Stimulated activated CD8-positive, alpha-beta memory T cell treated with anti-CD3 and anti-CD28 coated beads, Interleukin-15, amount 100 ng/mL, for 24 hours (primary cell): ENCODE measurements around the gene KLHL22.

Experiments
- DNase-seq: peaks from one replicate; pipeline ENCODE4 v3.0.0-alpha.2; 2020; ENCODE audit warnings: low read depth

The KLHL22 gene

DNA sequence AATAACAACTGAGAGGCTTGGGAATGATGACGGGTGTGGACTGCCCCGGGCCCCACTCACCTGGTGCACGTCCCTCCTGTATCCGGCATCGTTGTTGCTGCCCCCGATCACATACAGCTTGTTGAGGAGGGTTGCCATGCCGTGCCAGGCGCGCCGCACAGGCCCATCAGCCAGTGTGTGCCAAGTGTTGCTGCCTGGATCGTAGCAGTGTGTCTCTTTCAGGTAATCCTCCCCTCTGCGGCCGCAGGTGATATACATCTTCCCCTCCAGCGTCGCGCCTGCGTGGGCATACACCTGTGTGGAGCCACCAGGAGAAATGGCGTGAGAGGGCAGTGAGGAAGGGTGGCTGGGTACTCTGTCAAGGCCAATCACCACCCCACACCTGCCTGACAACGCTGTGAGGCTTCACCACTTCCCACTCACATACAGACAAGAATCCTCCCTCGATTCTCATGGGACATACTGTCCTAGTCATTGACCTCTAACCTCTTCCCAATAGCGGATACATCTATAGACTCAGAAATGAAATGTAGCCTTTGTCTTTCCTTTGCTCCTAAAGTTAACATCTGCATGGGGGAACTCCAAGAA, 49.1 kb downstream of the KLHL22 start:
- DNase-seq: no peak

DNA sequence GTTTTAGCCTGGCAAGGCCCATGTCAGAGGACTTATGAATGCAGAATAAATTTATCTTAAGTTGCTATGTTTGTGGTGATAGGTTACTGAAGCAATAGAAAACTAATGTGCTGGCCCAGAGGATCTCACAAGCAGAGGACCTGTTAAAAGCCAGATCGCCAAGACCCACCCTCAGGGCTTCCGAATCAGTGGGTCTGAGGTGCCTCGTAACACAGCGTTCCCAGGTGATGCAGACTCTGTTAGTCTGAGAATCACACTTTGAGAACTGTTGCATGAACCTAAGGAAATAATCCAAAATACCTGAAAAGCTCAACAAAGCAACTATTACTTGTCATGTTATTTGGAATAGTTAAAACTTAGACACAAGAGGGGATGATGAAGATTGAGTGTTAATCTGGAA, 51.3 kb downstream of the KLHL22 start:
- DNase-seq: no peak

DNA sequence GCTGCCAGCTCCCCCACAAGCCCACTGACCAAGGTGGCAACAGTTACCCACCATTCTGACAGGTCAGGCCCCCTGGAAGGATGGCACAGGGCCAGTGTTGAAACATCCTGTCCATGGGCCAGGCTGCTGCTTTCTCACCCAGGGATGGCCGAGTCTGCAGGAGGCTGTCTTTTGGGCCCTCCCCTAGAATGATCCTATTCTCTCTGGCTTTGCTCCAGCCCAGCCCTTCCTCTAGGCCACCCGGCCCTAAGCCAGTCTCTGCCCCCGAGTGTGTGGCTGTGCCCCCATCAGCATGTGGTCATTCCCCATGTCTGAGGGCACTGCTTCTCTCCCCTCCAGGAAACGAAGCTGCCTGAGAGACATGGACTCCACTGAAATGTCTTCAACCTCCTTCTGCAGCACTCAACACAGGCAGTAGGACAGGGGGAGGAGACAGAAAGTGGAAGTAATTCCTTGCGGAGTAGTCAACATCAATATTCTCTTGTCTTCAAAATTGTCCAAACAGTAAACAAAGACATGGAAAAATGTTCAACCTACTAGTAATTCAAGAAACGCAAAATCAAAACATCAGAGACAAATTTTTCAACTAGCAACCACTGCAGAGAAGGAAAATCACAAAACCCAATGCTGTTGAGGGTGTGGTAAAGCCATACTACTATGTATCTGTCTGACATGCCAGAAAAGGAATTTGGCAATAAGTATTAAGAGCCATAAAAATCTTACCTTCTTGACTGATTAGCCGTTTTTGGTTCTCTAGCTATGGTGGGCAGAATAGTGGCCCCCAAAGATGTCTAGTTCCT, 52.9 kb downstream of the KLHL22 start:
- DNase-seq: no peak

DNA sequence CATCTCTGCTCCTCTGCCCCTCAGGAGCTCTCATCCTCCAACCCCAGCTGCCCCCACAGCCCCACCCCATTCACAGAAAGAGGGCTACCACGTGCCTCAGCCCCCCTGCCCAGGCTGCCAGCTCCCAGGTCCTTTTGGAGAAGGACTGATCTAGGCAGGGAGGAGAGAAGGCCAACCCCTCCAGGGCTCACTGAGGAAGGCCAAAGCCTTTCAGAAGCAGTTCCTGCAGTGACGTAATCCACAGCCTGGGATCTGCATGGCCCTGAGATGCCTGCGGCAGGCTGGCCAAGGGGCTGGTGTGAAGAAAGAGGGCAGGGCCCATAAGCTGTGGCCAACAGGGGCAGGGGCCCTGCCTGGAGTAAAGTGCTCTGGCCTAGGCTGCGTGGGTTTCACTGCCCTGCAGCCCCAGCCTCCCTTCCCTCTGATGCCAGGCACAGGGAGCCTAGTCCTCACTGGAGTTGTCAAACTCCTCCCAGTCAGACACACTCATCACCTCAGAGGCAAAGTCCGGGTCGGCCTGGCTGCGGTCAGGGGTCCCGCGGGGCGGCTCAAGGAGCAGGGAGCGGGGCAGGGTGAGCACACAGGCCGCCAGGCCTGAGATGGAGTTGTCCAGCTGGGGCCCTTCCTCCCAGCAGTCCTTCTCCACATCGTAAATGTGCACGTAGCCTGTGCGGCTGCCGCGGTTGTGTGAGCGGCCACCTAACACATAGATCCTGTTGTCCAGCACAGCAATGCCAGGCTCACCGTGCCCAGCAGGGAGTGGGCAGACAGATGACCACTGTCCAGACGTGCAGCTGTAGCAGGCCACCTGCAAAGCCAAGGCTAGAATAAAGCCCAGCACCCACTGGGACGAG, 53.7 kb downstream of the KLHL22 start:
- no peak for DNase-seq

DNA sequence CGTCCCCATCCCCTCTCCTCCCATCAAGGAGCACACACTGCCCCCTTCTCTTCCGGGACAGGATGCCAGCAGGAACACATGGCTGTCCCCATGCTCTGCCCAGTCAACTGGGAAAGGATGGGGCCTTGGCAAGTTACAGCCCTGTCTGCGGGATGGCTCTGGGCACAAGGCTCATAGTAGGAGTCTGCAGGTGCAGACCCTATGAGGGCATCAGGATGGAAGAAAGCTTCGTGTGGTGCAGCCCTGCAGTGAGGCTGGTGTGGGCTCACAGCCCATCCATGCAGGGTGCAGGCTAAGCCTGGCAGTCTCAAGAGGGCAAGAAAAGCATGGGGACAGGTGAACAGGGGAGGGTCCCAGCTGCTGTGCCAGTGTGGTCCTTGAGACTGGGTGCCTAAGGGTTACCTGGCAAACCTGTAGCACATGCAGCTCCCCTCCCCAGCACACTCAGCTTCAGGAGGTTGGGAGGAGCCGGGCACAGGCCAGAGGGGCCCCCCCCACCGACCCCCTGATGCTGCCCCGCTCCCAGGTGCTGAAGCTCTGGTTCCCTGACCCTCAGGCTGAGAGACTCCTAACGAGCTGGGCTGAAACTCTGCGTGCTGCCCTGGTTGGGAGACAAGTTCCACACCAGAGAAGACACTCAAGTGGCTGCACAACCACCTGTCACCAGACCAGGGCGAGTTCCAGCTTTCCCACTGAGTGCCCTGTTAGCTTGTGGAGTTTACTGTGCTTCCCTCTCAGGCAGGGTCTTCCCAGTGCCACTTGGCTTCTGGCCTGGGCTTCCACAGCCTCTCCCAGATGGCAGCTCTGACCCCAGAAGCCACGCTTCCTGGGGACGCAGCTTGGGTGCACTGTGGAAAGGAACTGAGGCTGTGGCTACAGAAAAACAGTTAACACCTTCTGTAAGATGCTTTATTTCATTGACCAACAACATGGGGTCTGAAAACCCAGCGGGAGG, 54.7 kb downstream of the KLHL22 start:
- DNase-seq: no peak

DNA sequence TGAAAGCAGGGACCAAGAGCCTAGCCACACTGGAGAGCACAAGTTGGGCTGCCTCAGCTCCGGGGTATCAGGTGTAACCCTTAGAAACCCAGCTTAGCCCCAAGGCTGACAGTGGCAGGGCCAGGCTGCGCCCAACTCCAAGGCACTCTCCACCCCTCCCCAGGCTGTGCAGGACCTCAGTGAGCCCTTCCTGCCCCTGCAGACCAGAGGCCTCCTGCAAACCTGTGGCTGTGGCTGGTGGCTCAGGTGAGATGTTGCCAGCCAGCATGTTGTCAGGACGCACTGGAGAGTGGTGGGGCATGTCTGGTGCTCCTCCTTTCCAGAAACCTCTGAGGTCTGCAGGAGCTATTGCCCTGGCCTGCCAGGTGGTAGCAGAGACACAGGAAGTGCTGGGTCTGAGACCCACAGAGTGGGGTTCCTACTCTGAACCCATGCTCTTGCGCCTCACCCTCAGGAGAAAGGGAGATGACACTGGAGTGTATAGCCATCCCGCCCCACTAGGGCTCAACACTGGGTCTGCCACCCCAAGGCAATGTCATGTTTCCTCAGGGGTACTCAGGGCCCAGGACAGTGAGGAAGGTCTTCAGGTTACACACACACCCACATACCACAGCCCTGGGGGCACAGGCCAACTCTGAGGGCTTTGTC, 55.5 kb downstream of the KLHL22 start:
- DNase-seq: no peak

DNA sequence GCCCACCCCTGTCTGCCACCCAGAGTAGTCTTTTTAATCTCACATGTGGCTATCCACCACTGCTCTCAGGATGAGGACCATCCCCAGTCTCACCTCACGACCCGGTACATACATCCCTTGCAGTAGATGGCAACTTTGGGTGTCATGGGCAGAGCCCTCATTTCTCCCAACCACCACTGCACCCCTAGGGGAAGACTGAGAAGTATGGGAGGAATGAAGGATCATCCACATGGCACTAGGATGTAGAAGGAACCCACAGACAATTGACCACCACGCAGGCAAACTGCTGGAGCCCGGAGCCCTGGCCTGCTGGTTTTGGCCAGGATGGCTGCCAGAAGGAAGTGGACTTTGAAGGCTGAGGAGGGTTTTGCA, 56.1 kb downstream of the KLHL22 start:
- DNase-seq: no peak

DNA sequence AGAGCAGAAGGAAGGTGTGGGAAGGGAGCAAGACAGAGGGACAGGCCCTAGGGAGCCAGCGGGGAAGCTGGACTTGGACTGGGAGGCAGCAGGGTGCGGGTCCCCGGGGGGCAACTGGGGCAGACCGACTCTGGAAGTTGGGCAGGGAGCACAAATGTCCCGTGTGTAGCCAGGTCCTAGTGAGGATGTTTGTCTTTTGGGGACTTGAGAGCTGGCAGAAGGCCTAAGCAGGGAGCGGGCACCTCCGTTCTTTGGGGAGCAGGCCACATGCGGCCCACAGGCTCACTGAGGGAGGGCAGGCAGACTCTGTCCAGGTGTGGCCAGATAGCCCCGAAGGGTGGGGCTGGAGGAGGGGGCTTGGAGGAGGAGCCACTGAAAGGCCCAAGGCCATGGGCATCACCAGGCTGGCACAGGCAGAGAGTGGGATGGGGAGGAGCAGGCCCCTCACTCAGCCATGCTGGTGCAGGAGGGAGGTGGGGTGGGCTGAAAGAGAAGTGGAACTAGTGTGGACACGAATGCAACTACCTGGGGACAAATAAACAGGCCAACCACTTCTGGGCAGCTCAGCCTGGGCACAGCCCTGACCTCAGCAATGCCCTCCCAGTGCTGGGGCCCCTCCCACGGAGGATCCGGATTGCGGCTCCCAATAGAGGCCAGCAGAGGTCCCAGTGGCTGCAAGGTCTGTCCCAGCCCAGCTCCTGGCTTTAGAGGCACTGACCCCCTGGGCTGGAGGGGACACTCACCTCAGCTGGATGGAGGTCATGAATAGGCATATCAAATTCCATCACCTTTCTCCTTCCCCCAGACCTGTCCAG, 56.7 kb downstream of the KLHL22 start:
- DNase-seq: no peak

DNA sequence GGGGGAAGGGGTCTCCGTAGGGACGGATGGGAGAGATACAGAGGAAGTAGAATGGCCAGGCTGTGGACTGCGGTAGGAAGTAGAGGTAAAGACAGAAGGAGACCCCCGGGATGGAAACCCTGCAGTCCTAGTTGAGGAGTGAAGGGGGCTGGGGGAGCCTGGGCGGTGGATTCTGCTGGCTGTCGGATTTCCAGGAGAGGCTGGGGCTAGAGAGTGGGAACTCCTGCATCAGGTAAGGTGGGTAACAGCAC, 57.2 kb downstream of the KLHL22 start:
- no peak for DNase-seq

DNA sequence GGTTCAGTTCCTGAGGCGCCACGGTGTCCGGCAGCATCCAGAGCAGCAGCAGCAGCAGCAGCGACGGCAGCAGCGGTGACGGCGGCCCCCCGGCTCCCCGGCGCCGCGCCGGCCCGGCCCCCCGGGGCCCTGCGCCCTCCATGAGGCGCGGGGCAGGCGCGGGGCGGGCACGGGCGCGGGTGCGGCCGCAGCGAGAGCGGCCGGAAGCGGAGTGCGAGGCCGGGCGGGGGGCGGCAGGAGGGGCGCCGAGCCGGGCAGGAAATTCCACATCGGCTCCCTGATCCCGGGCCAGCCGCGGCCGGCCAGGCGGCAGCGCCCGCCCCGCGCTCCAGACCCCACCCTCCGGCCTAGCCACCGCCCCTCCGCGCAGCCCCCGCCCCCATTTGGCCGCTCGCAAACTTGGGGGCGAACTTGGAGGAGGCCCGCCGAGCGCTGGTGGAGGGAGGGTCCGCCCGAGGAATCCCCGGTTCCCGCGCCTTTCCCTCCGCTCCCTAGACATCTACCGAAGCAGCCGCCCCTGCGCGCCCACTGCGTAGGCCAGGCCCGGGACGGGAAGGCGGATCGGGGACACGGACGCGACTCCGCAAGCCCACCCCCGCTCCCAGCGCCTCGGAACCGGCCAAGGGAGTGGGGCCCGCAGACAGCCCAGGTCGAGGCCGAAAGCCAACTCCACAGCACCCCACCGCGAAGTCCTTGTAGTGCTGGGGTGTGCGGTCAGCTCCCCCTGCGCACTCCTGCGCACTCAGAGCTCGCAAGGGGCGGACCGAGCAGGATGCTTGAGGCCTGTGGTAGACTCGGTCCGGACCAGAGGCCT, 57.8 kb downstream of the KLHL22 start, which contains the start of gene SCARF2:
SCARF2 (minus strand) TSS at position 213 of the 814 bp plus-strand sequence; CDS start at position 142, 71 bp downstream.
- DNase-seq: no peak

DNA sequence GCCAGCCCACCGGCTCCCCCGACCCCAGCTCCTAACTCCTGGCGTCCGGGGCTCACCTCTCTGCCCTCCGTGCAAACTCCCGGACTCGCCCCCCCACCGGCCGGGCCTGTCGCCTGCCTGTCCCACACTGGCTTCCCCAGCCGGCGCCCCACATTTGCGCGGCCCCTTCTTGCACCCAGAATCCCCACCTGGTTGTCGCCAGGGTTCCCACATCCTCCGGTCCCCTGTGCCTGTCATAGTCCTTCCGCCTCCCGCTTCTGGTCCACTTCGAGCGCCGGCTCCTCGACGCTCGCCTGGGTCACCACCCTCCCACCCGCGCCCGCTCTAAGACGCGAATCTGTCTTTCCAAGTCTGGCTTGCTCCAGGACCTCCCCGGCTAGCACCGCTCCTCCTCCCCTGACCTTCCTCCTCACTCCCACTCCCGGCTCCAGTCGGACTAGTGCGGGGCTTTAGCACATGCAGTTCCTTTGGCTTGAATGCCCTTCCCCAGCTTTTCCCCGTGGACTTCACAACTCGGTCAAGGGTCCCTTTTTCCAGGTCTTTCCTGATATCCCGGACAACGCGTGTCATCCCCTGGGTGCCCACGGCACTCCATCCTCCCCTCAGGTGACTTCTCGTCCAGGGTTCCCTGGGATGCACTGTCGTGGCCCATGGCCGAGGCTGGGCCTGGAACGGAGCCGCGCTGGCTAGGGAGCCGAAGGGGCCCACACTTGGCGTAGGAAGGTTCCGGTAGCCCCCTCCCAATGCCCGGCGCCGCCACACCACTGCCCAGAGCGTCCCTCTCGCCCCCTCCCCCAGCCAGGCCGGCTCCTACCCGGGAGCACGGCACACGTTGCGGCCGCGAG, 58.6 kb downstream of the KLHL22 start:
- no peak for DNase-seq

DNA sequence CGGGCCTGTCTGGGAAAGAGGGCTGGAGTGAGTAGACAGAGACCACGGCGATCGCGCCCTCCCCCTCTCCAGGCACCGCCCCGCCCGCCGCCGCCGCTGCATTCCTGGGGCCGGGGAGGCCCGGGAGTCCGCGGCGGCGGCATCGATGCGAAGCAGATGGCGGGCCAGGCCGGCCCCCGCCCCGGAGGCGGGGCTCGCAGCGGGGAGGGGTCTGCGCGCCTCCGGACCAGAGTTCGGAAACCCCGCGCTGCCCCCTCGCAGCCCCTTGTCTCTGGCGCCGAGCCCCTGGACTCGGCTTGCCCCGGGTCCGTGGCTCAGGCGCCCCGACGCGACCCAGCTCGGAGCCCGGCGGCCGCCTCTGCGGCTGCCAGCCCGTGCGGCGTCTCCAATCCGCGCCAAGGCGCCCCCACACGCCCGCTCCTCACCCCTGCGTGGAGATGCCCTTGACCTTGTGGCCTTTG, 59.3 kb downstream of the KLHL22 start:
- DNase-seq: no peak

DNA sequence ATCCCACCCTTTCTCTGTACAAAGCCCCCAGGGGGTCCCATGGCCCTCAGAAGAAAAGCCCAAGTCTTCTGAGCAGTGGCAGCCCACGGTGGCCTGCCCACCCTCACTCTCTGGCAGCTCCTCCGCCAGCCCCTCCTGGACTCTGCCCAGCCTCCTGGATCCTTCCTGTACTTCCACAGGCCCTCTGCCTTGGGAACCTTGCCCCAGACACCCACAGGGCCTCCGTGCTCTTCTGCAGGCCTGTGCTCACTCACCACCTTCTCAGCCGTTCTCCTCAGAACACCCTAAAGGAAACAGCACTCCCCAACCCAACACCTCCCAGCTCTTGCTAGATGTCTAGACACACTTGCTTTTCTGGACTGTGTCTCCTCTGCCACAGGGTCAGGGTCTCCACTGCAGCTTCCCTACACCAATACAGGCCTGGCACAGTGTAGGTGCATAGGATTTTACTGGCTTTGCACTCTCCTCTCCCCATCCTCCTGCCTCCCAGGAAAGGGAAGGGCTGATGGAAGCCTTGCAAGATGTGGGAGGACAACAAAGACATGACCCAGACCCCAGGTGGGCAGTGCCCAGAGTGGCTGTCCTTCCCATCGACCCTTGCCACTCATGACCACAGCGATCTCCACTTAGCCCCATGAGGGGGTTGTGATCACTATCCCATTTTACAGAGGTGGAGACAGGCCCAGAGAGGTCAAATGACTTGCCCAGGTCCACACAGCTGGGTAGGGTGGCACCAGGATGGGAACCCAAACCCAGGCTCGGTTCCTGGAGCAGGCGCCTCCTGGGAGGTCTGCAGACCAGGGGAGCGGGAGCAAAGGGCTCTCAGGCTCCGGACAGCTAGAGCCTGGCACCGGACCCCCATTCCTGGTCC, 59.9 kb downstream of the KLHL22 start:
- DNase-seq: no peak

DNA sequence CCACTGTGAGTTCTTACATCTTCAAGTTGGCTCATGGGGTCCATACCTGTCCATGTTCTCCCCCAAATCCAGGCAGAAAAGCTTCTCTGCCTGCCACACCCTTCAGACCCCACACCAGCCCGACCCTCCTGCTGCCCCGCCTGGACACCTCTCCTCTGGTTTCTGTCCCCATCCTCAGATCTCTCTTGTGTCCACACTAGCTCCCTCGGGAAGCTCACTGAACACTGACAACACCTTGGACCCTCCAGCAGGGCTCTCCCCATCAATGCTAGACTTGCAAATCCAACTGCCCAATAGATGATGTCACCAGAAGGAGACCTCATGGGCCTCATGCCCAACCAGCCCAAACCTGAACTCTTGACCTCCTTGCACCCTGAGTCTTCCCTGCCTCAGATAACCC, 60.8 kb downstream of the KLHL22 start:
- no peak for DNase-seq

DNA sequence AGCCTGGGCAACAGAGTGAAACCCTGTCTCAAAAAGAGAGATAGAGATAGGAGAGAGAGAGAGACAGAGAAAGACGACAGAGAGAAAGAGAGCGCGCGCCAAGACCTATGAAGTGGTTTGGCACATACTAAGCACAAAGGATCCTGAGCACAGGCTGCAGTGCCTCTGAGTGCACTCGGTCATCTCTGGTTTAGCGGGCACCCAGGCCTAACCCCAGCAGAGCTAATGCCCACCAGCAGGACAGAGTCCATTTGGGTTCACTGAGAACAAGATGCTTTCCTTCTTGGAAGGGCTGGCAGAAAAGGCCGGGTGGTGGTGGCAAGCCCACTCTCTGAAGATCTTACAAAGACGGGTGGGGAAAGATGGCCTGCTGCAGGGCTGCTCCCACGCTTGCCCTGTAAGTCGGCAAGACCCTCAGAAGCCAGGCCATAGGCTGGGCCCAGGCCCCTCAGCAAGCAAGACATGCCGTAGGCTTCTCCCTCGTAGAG, 61.3 kb downstream of the KLHL22 start:
- DNase-seq: no peak

DNA sequence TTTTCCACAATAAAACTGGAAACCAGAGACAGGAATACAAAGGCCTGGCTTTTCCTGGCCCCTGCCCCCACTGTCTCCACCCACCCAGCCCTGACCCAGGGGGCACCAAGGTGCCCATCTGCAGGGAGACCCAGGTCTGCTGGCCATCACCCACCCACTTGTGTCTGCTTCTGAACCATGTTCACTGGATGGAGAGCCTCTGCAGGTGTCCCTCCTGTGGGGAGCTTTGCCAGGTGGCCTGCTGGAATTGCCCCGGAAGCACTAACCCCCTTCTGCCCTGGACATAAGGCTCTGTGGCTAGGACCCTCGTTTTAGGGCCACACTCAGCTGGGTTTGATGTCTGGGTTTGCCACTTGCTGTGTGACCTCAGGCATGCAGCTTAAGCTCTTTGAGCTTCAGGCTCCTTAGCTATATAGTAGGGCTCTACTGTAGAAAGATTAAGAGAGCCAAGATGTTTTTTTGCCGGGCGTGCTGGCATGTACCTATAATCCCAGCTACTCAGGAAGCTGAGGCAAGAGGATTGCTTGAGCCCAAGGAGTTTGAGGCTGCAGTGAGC, 61.8 kb downstream of the KLHL22 start:
- no peak for DNase-seq

DNA sequence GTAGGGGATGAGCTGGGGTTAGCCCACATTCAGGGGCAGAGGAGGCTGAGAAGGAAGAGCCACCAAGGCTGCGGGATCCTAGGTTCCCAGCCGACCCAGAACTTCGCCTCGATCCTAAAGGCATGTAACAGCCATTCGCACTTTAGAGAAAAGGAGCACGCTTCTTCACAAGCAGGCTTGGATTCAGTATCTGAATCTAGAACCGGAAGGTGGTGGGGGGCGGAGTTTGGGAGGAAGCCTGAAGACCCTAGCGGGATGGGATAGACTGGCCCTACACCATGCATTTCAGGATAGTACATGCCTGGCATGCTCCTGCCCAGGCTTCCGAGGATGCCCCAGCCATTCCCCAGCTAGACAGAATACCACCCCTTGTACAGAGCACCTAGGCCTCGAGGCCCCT, 62.4 kb downstream of the KLHL22 start:
- DNase-seq: no peak
